GM18502 (cell line): ENCODE data around the gene KRTAP10-11.
"Not testable (repeated sequence)": the region's sequence is repeated elsewhere in the genome, so short reads cannot be mapped to it uniquely, and the experiment has no call there.

Source experiments
- ATAC-seq: cut with Tn5 transposase; IDR thresholded peaks from one replicate; pipeline ENCODE4 v1.9.1; 2021; ENCODE audit warnings: mild to moderate bottlenecking; ENCODE audit not compliant: unreplicated experiment, poor library complexity

KRTAP10-11 gene

GRCh38 chr21:44658913-44659595, 12.8 kb downstream of the KRTAP10-11 start:
- ATAC-seq: no peak

DNA sequence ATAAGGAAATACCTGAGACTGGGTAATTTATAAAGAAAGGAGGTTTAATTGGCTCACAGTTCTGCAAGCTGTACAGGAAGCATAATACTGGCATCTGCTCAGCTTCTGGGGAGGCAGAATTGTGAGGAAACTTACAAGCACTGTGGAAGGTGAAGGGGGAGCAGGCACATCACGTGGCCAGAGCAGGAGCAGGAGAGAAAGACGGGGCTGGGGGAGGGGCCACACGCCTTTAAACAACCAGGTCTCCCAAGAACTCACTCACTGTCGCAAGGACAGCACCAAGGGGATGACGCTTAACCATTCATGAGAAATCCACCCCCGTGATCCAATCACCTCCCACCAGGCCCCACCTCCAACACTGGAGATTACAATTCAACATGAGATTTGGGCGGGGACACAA, 15.4 kb downstream of the KRTAP10-11 start:
- not testable (repeated sequence) for ATAC-seq

- ATAC-seq: no peak
Measured at GRCh38 chr21:44664691-44665090, 18.5 kb downstream of the KRTAP10-11 start.

GRCh38 chr21:44666401-44667320, 20.4 kb downstream of the KRTAP10-11 start, which contains the start of gene KRTAP12-2:
Gene KRTAP12-2, minus strand, starts transcription at chr21:44666927. Its CDS starts 41 bp downstream, at chr21:44666886.
- ATAC-seq: no peak

- no peak for ATAC-seq
Measured at GRCh38 chr21:44667612-44668011, 21.4 kb downstream of the KRTAP10-11 start.

DNA sequence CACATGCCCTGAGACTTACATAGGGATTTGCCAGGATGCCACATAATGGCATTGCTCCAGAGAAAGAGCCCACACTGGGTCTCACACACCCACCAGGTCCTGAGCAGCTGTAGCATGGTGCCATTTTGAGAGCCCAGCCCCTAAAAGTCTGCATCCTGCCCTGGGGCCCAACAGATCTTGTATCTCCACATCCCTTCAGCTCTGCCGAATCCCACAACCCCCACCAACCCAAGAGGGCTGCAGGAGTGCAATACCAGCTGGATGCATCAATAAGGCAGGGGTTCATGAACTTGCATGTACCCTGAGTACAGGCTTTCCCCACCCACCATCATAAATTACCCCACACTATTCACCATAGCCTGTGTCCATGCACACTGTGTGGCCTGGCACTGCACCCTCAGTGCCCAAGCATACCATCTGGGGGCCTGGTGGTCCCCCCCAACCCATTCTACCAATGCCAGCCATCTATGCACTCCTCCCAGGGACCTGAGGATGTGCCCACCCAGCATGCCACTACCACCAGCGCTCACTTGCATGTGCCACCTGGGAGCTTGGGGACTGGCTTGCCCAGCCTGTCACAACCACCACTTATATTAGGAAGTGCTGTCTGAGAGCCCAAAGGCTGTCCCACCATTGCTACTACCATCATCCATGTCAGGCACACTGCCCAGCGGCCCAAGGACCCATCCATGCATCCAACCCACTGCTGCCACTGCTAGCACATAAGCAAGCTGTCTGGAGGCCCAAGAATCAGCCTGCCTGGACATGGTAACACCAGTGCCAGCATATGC, 24.6 kb downstream of the KRTAP10-11 start:
- no peak for ATAC-seq

DNA sequence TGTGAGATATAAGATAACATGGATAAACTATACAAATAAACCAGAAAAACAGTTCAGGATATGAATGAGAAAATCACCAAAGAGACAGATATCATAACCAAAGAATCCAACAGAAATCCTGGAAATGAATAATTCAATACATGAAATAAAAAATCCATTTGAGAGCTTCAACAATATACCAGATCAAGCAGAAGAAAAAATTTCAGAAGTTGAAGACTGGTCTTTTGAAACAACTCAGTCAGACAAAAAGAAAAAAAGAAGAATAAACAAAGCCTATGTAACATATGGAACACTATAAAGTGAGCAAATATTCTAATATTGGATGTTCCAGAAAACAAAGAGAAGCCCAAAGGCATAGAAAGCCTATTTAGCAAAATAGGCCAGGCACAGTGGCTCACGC, 25.7 kb downstream of the KRTAP10-11 start:
- no peak for ATAC-seq

DNA sequence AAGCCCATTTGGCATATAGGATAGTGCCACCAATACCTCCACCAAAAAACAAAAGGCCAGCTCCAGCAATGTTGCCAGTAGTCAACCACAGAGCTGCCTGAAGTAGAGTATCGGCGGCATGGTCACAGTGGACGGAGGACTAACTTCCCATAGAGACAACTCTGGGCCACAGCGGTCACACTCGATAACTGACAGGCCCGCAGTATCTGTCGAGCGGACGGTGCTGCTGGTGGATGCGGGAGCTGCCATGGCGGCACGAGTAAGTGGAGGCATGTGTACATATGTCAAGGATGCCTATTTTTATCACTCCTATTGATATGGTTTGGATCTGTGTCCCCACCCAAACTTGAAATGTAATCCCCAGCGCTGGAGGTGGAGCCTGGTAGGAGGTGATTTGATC, 31.7 kb downstream of the KRTAP10-11 start:
- ATAC-seq: no peak

DNA sequence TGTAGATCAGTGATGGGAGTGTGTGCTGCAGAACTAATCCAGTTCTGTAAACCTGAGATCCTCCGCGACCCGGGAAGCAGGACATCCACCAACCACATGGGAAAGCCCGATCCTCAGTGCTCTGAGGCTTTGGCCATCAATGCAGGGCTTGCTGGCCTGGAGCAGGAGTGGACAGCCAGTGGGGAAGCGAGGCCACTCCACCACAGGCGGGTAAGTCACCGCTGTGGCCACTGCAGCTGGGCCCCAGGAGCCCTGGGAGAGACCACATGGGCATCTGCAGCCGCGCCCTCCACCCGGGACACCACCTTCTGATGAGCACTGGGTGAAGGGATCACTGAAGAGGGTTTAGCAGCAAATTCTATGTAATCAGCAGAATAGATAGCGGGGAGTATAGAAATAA, 34.9 kb downstream of the KRTAP10-11 start:
- ATAC-seq: no peak

DNA sequence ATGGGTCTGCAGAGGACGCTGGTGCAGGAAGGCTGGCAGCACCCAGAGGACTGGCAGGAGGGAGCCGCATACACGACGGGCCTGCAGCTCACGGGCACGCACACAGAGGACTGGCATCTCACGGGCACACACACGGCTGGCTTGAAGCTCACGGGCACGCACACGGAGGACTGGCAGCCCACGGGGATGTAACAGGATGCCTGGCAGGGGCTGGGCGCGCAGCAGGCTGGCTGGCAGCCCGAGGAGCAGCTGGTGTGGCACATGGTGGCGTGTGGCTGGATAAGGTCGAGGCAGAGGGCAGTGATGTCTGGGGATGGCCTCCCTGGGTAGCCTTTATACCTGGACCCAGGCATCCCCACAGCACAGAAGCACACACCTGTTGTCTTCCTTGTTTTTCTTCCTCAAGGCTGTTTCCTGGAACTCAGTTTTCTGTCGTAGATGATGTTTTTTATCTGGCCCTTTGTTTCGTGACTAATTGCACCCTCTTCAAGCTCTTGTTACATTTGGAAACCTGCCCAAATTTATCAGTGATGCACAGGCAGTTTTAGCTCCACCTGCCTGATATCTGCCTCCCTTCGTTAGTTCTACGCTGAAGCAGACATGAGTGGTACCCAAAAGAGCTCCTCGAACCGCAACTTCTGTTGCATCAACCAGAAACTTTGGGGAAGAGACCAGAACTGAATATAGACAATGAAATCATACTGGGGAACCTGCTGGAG, 35.8 kb downstream of the KRTAP10-11 start, which contains the start of gene KRTAP12-1:
Gene KRTAP12-1, minus strand, starts transcription at position 303 of the 719 bp plus-strand sequence. Its CDS starts 40 bp downstream, at position 263.
- ATAC-seq: no peak

GRCh38 chr21:44682580-44683151, 36.5 kb downstream of the KRTAP10-11 start:
- ATAC-seq: no peak

GRCh38 chr21:44684077-44684476, 37.9 kb downstream of the KRTAP10-11 start:
- no peak for ATAC-seq

GRCh38 chr21:44684483-44684882, 38.3 kb downstream of the KRTAP10-11 start:
- no peak for ATAC-seq

GRCh38 chr21:44685050-44685449, 38.8 kb downstream of the KRTAP10-11 start:
- not testable (repeated sequence) for ATAC-seq

DNA sequence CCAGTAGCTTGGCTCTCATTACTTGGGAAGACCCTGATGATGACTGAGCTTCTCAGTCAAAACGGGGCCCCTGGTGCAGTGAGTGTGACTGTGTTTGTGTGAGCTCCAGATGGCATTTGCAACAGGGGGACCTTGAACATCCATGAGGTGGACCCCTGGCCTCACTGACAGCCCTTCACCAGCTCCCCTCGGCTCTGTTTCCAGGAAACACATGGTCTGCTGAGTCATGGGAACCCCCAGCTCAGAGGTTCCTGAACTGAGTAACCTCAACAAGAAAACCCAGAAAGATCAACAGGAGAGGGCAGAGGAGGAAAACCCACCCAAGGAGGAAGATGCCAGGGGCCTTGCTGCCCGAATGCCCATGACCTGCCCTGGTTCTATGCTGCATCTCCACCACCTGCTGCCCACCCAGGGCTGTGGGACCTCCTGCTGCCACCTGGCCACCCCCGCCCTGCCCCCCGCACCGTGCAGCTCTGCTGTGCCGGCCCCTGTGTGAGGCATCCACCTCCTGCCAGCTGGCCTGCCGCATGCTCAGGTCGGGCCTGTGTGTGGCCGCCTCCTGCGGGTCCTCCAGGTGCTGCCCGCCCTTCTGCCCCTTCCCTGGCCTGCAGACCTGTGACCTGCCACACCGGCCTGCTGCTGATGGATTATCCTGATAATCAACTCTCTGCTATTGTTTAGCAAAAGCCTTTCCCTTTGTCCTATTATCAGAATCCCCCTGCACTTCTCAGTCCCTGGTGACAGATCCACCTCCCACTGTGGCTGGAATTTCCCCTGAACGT, 40.0 kb downstream of the KRTAP10-11 start:
- no peak for ATAC-seq

DNA sequence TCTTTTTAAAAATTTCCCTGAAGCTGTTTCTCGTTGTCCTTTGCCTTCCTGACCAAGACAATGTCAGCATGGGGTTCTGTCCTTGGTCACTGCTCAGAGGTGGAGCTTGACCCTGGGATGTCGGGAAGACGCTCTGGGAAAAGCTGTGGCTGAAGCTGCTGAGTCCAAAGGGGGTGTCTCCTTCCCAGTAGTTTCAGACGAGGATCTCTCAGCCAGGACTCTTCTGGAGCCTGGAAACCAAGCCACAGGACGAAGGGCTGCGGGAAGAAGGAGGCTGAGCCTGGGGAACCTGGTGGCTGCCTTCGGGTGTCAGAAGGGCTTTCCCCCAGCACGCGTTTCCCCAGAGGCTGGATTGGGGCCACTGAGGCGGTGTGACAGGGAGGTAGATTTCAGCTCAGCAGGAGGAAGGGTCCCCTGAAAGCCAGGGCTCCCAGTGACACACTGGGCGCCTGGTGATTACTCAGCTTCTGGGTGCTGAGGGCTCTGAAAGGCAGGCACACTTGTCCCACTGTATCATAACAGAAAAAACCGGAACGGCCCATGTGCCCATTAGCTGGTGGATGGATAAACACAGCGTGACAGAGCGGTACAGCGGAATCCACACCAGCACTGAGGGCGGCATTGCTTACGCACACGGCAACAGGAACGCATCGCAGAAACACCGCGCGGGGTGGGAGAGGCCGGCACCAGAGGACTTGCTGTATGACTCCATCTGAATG, 40.8 kb downstream of the KRTAP10-11 start:
- no peak for ATAC-seq

DNA sequence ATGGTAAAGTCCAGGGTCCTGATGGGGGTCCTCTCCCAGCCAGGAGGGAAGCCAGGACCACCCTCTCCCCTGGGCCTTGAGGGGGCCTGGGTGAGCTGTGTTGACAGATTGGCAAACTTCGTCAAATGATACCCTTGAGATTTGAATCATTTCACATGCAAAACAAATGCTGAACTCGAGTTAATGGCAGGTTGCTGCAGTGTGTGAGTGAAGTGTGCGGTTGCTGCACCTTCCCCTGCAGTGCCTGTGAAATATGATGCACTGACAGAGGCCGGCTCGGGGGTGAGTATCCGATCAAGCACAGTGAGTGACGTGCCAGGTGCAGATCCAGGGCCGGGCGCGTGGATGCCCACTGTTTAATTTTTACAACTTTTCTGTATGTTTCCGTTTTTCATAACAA, 41.5 kb downstream of the KRTAP10-11 start:
- no peak for ATAC-seq

DNA sequence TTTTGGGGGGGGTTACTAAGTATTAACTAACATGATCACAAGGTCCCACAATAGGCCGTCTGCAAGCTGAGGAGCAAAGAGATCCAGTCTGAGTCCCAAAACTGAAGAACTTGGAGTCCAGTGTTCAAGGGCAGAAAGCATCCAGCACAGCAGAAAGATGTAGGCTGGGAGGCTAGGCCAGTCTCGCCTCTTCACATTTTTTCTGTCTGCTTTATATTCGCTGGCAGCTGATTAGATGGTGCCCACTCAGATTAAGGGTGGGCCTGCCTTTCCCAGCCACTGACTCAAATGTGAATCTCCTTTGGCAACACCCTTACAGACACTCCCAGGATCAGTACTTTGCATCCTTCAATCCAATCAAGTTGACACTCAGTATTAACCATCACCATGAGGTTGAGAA, 43.5 kb downstream of the KRTAP10-11 start:
- ATAC-seq: not testable (repeated sequence)
